K562 (cell line): ENCODE data around the gene OCIAD2. TPM values are rescaled to one million over a fixed set of nuclear protein-coding genes. Genes with fewer than 3 reads are reported as not detected.

Experiments used
- ATAC-seq: fragments of 200-7000 bp; cut with Tn5 transposase; 3 replicates; pipeline ENCODE4 v1.9.1; 2020; ENCODE audit warnings: moderate library complexity
- BruUV-seq: library from RNA; stranded (reverse); fragments of 400-500 nt; replicated peaks from 2 replicates; lab custom pipeline; 2021; lab: Mats Ljungman, UMichigan
- CTCF ChIA-PET: fragments of 300-600 bp; formaldehyde crosslinking; extraction: SDS; loops from one replicate; lab custom pipeline; 2021; ENCODE audit warnings: low intra/inter-chr PET ratio; lab: Yijun Ruan, JAX
- POLR2A ChIA-PET: fragments of 300-600, 350-650 bp; sonication (Branson Sonifier 250); formaldehyde crosslinking; extraction: SDS; loops from one replicate; lab custom pipeline; 2021; ENCODE audit warnings: antibody characterized with exemption, inconsistent platforms; lab: Yijun Ruan, JAX
- DNase-seq, 4 experiments: peaks; one replicate each; pipeline versions ENCODE4 v3.0.0 to v3.0.0-alpha.2; 2011 to 2018; ENCODE audit warnings: low spot score in 3 of 4, mixed read lengths in 3 of 4; ENCODE audit errors: extremely low read depth in 1 of 4
- FAIRE-seq: peaks from 2 replicates; lab custom pipeline; 2011; peaks lifted over from hg19 to GRCh38; lab: Jason Lieb, UNC
- H2AFZ ChIP-seq: 2 replicates; pipeline ENCODE4 v1.6.0; 2011; ENCODE audit warnings: low read depth, low read length, control low read depth, inconsistent platforms
- H3K27ac ChIP-seq: fragments of 200-600 bp; 3 replicates; pipeline ENCODE4 v1.8.0; 2011; ENCODE audit warnings: low read depth, mild to moderate bottlenecking, control low read depth, inconsistent platforms, low read length, moderate library complexity, mixed read lengths; ENCODE audit errors: extremely low read depth
- H3K27me3 ChIP-seq, 2 experiments: fragments of 300-600 bp in 1 of 2; 2 replicates in 1 of 2; 3 replicates in 1 of 2; pipeline versions ENCODE4 v1.6.0 to v1.8.0; 2011; ENCODE audit warnings: inconsistent platforms in 2 of 2, low read length in 2 of 2, mild to moderate bottlenecking in 1 of 2, mixed read lengths in 1 of 2, moderate library complexity in 1 of 2; ENCODE audit not compliant: control insufficient read depth in 2 of 2, insufficient read depth in 2 of 2
- H3K36me3 ChIP-seq: fragments of 300-600 bp; 3 replicates; pipeline ENCODE4 v1.8.0; 2011; ENCODE audit warnings: mild to moderate bottlenecking, low read length, inconsistent platforms; ENCODE audit not compliant: control insufficient read depth, insufficient read depth
- H3K4me1 ChIP-seq, 2 experiments: fragments of 200-600 bp in 1 of 2; replicated peaks in 1 of 2; 2 replicates in 1 of 2; 3 replicates in 1 of 2; pipeline versions ENCODE4 v1.5.1 to v1.8.0; 2011; ENCODE audit warnings: inconsistent platforms in 2 of 2, low read length in 2 of 2, mild to moderate bottlenecking in 1 of 2, mixed read lengths in 1 of 2, moderate library complexity in 1 of 2; ENCODE audit not compliant: control insufficient read depth in 2 of 2, insufficient read depth in 2 of 2
- H3K4me2 ChIP-seq: 2 replicates; pipeline ENCODE4 v1.6.1; 2011; ENCODE audit warnings: low read length, control low read depth, inconsistent platforms, mixed read lengths; ENCODE audit not compliant: insufficient read depth
- H3K4me3 ChIP-seq: fragments of 200-600 bp; sonication (generic), shearing (Covaris generic); 2 replicates; pipeline ENCODE4 v1.5.1; 2016; ENCODE audit warnings: control low read depth, inconsistent platforms
- H3K79me2 ChIP-seq: fragments of 200-600 bp; 3 replicates; pipeline ENCODE4 v1.8.0; 2011; ENCODE audit warnings: low read length, inconsistent platforms; ENCODE audit not compliant: control insufficient read depth, insufficient read depth
- H3K9ac ChIP-seq, 2 experiments: 2 replicates each; pipeline versions ENCODE4 v1.6.0 to v1.6.1; 2011; ENCODE audit warnings: low read depth in 2 of 2, low read length in 2 of 2, control low read depth in 1 of 2, inconsistent platforms in 1 of 2, mild to moderate bottlenecking in 1 of 2, mixed read lengths in 1 of 2; ENCODE audit not compliant: insufficient read depth in 1 of 2
- H3K9me1 ChIP-seq: one replicate; pipeline ENCODE4 v1.6.0; 2011; ENCODE audit warnings: inconsistent platforms, mild to moderate bottlenecking, low read length, moderate library complexity; ENCODE audit not compliant: control insufficient read depth, insufficient read depth
- H3K9me3 ChIP-seq: replicated peaks from 2 replicates; pipeline ENCODE4 v1.5.1; 2011; ENCODE audit warnings: low read depth, low read length, inconsistent platforms; ENCODE audit not compliant: control insufficient read depth, insufficient read depth
- H4K20me1 ChIP-seq: replicated peaks from 2 replicates; pipeline ENCODE4 v1.6.1; 2011; ENCODE audit warnings: low read length, inconsistent platforms, mixed read lengths; ENCODE audit not compliant: control insufficient read depth, insufficient read depth
- EGR1 ChIP-seq: fragments of 450-650 bp; conservative IDR thresholded peaks from 2 replicates; pipeline ENCODE4 v1.6.1; 2017; ENCODE audit warnings: mild to moderate bottlenecking
- ETV1 ChIP-seq: fragments of 450-650 bp; conservative IDR thresholded peaks from 2 replicates; pipeline ENCODE4 v1.6.1; 2016; ENCODE audit warnings: missing genetic modification characterization, control low read depth, low read depth, missing compliant biosample characterization
- FOXK2 ChIP-seq, 2 experiments: fragments of 450-650 bp; IDR thresholded peaks in 1 of 2; conservative IDR thresholded peaks in 1 of 2; 2 replicates each; pipeline ENCODE4 v1.6.1; 2016; ENCODE audit warnings: low read depth in 2 of 2, mild to moderate bottlenecking in 1 of 2
- NR2C1 ChIP-seq, 2 experiments: fragments of 450-650 bp; IDR thresholded peaks; 2 replicates each; pipeline ENCODE4 v1.6.1; 2017; ENCODE audit warnings: mild to moderate bottlenecking in 2 of 2, antibody characterized with exemption in 1 of 2, inconsistent platforms in 1 of 2, missing compliant biosample characterization in 1 of 2, missing genetic modification characterization in 1 of 2
- PTTG1 ChIP-seq: fragments of 450-650 bp; IDR thresholded peaks from 2 replicates; pipeline ENCODE4 v1.6.1; 2016; ENCODE audit warnings: low read depth, mild to moderate bottlenecking, missing genetic modification characterization, missing compliant biosample characterization
- ZNF24 ChIP-seq: fragments of 450-650 bp; IDR thresholded peaks from 2 replicates; pipeline ENCODE4 v1.6.1; 2016
- ZNF395 ChIP-seq: fragments of 200-800 bp; sonication (Bioruptor generic); IDR thresholded peaks from 2 replicates; pipeline ENCODE4 v1.6.1; 2017; ENCODE audit warnings: missing genetic modification characterization, missing compliant biosample characterization
- in situ Hi-C: fragments of 300-500 bp; cut with MboI; formaldehyde crosslinking; loops from 4 replicates; pipeline ENCODE4 v1.15.0; 2018; ENCODE audit warnings: inconsistent platforms, mixed read lengths
- intact Hi-C: fragments of 100-400 bp; cut with micrococcal nuclease; formaldehyde crosslinking; loops from 2 replicates; pipeline ENCODE4 v1.14.2; 2022
- polyA plus RNA-seq, 8 experiments: library from polyadenylated mRNA; depleted of rRNA in 4 of 8; stranded (reverse) in 5 of 8; unstranded in 3 of 8; fragments of >200 nt; fragmentation: Nextera tagmentation in 2 of 8; fragmentation: Illumina TruSeq in 1 of 8; extraction: Ambion mirVana in 2 of 8; extraction: Trizol in 1 of 8; gene quantifications; 2 replicates each; pipeline versions ENCODE4 v1.2.1 to v1.2.3, GENCODE V29; 2011 to 2014; ENCODE audit warnings: inconsistent platforms in 1 of 8, missing spikeins in 1 of 8
- total RNA-seq, 7 experiments: library from RNA; depleted of rRNA in 6 of 7; stranded (reverse); fragments of >200 nt in 6 of 7; fragmentation: Illumina TruSeq in 2 of 7; extraction: Trizol in 2 of 7; gene quantifications; 2 replicates each; pipeline versions ENCODE4 v1.2.1 to v1.2.3, GENCODE V29; 2011 to 2021; ENCODE audit warnings: low replicate concordance in 1 of 7

Gene OCIAD2
- total and polyA plus RNA-seq, 9 of the 15 experiments (the other 6 are each of a cell fraction or from before 2014, with no cell fraction given) = 0.11 to 0.98 TPM; not detected in 7

DNA sequence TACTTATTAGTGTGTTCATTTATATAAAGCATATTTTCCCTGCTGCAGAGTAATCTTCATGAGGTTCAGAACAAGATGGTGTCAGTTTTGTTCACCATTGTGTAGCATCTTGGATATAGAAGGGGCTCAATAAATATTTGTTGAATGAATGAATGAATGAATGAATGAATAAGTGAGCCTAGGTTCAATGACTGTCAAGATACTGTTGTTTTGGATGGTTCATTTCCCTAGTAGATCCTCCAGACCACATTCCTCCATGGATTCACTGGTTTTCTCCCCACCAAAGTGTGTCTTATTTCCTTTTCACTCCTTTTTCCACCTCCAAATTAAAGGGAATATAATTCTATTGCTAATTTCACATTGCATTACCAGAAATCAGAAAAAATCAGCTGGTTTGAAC lies 2.1 kb upstream of the OCIAD2 start:
- FAIRE-seq = no peak
- ATAC-seq = no peak

More for the DNA sequence above, 2.1 kb upstream of the OCIAD2 start:
- POLR2A ChIA-PET = no interaction called here
- Histone ChIP-seq H3K27me3 (peaks cover 0 to 6% of the 10 kb centered on the region in 2 experiments; a peak in 1 of 5 replicates), H3K9me1 (no peaks in the 10 kb centered on the region), H3K36me3 (no peaks in the 10 kb centered on the region)
- no TSS peak for BruUV-seq
- intact Hi-C loops = no loop called here
- 0 out of 2 replicates have a peak, but pooled peaks have one; percentile 10 for TF ChIP-seq ETV1 (tag)
- 0 out of 2 replicates have a peak, but pooled peaks have one; percentile 17 for TF ChIP-seq PTTG1 (tag)
- TF ChIP-seq FOXK2 (conservative IDR thresholded peaks at IDR 0.05 in 1 of 2, IDR thresholded peaks at IDR 0.05 in 1 of 2; ENCODE audit: low read depth in 2 of 2) = no peak
- TF ChIP-seq ZNF395 (CRISPR knock-in tag) = 0 out of 2 replicates have a peak, but pooled peaks have one; percentile 4
- peak; percentile 60; the same call in 1 of the 2 replicates for TF ChIP-seq ZNF24
- TF ChIP-seq NR2C1 (IDR thresholded peaks at IDR 0.05) = no peak
- TF ChIP-seq NR2C1 (tag; IDR thresholded peaks at IDR 0.05) = 0 out of 2 replicates have a peak, but pooled peaks have one; percentile 10
- no peak for TF ChIP-seq EGR1
- TF ChIP-seq, all 486 proteins: peak for 5
- H4K20me1 ChIP-seq = no peaks in the 10 kb centered on the region
- no peak for DNase-seq
- H3K79me2 ChIP-seq = no peaks in the 10 kb centered on the region
- no peak overlapping the region for H2AFZ ChIP-seq
- no peaks in the 10 kb centered on the region for H3K9me3 ChIP-seq
- in situ Hi-C loops = no loop called here
- peaks cover 0 to 6% of the 10 kb centered on the region in 2 experiments; a peak in 2 of 5 replicates for H3K4me1 ChIP-seq
- no peak overlapping the region for H3K4me3 ChIP-seq
- CTCF ChIA-PET = no interaction called here
- H3K4me2 ChIP-seq = no peak overlapping the region
- no peak overlapping the region for H3K9ac ChIP-seq
- no peak overlapping the region for H3K27ac ChIP-seq
